Trophoblast cell (in vitro differentiated cells and primary cell): ENCODE measurements around the gene DCAF5.
A peak's percentile ranks its signal among the peaks of the same experiment; 100 is the strongest.

Source experiments
- DNase-seq, 2 donors: peaks; one replicate each; pipeline ENCODE4 v3.0.0-alpha.2; 2016
- H2AFZ ChIP-seq: 2 replicates; pipeline ENCODE4 v1.6.1; 2013; ENCODE audit warnings: low read length, moderate library complexity, mild to moderate bottlenecking; ENCODE audit not compliant: insufficient read depth, poor library complexity
- H2AK5ac ChIP-seq: 2 replicates; pipeline ENCODE4 v1.6.1; 2013; ENCODE audit warnings: mild to moderate bottlenecking, low read length
- H2BK120ac ChIP-seq: 2 replicates; pipeline ENCODE4 v1.6.1; 2013; ENCODE audit warnings: low read length, mild to moderate bottlenecking, moderate library complexity; ENCODE audit not compliant: insufficient read depth, poor library complexity
- H2BK12ac ChIP-seq: 2 replicates; pipeline ENCODE4 v1.6.1; 2013; ENCODE audit warnings: mild to moderate bottlenecking, low read length, moderate library complexity
- H2BK5ac ChIP-seq: 2 replicates; pipeline ENCODE4 v1.6.1; 2013; ENCODE audit warnings: low read length, low read depth, moderate library complexity, mild to moderate bottlenecking; ENCODE audit not compliant: poor library complexity
- H3K14ac ChIP-seq: 2 replicates; pipeline ENCODE4 v1.6.1; 2013; ENCODE audit warnings: mild to moderate bottlenecking, low read length
- H3K18ac ChIP-seq: 2 replicates; pipeline ENCODE4 v1.6.1; 2013; ENCODE audit warnings: mild to moderate bottlenecking, low read length
- H3K23ac ChIP-seq: 2 replicates; pipeline ENCODE4 v1.6.1; 2013; ENCODE audit warnings: low read length
- H3K27ac ChIP-seq: 2 replicates; pipeline ENCODE4 v1.5.1; 2013; ENCODE audit warnings: low read depth, mild to moderate bottlenecking, inconsistent platforms, low read length, moderate library complexity
- H3K27me3 ChIP-seq: 2 replicates; pipeline ENCODE4 v1.6.1; 2013; ENCODE audit warnings: inconsistent platforms, mild to moderate bottlenecking, low read length, moderate library complexity; ENCODE audit not compliant: insufficient read depth
- H3K36me3 ChIP-seq, 2 experiments: 1 replicate in 1 of 2; 2 replicates in 1 of 2; pipeline ENCODE4 v1.6.1; 2013; ENCODE audit warnings: low read length in 2 of 2, mild to moderate bottlenecking in 2 of 2, moderate library complexity in 1 of 2; ENCODE audit not compliant: insufficient read depth in 2 of 2, control insufficient read depth in 1 of 2
- H3K4ac ChIP-seq: 2 replicates; pipeline ENCODE4 v1.6.1; 2013; ENCODE audit warnings: low read depth, mild to moderate bottlenecking, low read length, moderate library complexity
- H3K4me1 ChIP-seq, 2 experiments: 1 replicate in 1 of 2; 2 replicates in 1 of 2; pipeline ENCODE4 v1.6.1; 2013; ENCODE audit warnings: low read length in 2 of 2, mild to moderate bottlenecking in 2 of 2, moderate library complexity in 1 of 2; ENCODE audit not compliant: insufficient read depth in 2 of 2, control insufficient read depth in 1 of 2
- H3K4me2 ChIP-seq: 2 replicates; pipeline ENCODE4 v1.6.1; 2013; ENCODE audit warnings: inconsistent platforms, mild to moderate bottlenecking, low read length, moderate library complexity
- H3K4me3 ChIP-seq: 2 replicates; pipeline ENCODE4 v1.5.1; 2013; ENCODE audit warnings: mild to moderate bottlenecking, low read depth, low read length, inconsistent platforms
- H3K79me1 ChIP-seq: one replicate; pipeline ENCODE4 v1.6.1; 2013; ENCODE audit warnings: low read length
- H3K79me2 ChIP-seq: 2 replicates; pipeline ENCODE4 v1.6.1; 2013; ENCODE audit warnings: low read length, mild to moderate bottlenecking; ENCODE audit not compliant: control insufficient read depth, insufficient read depth, poor library complexity
- H3K9ac ChIP-seq: 2 replicates; pipeline ENCODE4 v1.6.1; 2013; ENCODE audit warnings: mild to moderate bottlenecking, low read length
- H3K9me3 ChIP-seq: 2 replicates; pipeline ENCODE4 v1.6.1; 2013; ENCODE audit warnings: low read depth, mild to moderate bottlenecking, control low read depth, inconsistent platforms, low read length; ENCODE audit not compliant: insufficient read depth
- H4K12ac ChIP-seq: 2 replicates; pipeline ENCODE4 v1.6.1; 2013; ENCODE audit warnings: low read depth, mild to moderate bottlenecking, low read length, moderate library complexity
- H4K8ac ChIP-seq: 2 replicates; pipeline ENCODE4 v1.6.1; 2013; ENCODE audit warnings: low read depth, mild to moderate bottlenecking, low read length, moderate library complexity
- H4K91ac ChIP-seq: one replicate; pipeline ENCODE4 v1.6.1; 2013; ENCODE audit warnings: low read depth, mild to moderate bottlenecking, low read length, moderate library complexity
- WGBS: extraction: QIAGEN DNeasy Blood & Tissue Kit; methylation state at CpG from one replicate; pipeline ENCODE4 v1.1.7; 2013; ENCODE audit warnings: missing lambda C conversion rate; ENCODE audit not compliant: insufficient read length, insufficient coverage; ENCODE audit errors: extremely low coverage; 5-methylcytosine and 5-hydroxymethylcytosine counted together

The DCAF5 gene

GRCh38 chr14:69049675-69050074 lies 103.2 kb downstream of the DCAF5 start:
- H4K8ac ChIP-seq = peak overlapping the region; percentile 18
- peak overlapping the region; percentile 54 for H2BK120ac ChIP-seq
- H4K12ac ChIP-seq = no peak overlapping the region
- H3K9ac ChIP-seq = no peak overlapping the region
- H3K4ac ChIP-seq = peak overlapping the region; percentile 17
- no peak overlapping the region for H3K18ac ChIP-seq
- no peaks in the 10 kb centered on the region for H3K79me2 ChIP-seq
- H3K27ac ChIP-seq = peak overlapping the region; percentile 67
- no peak overlapping the region for H2AK5ac ChIP-seq
- H3K4me1 ChIP-seq = peaks cover 10 to 21% of the 10 kb centered on the region in 2 experiments
- H2AFZ ChIP-seq = no peak overlapping the region
- peak overlapping the region; percentile 54 for H2BK5ac ChIP-seq
- no peaks in the 10 kb centered on the region for H3K27me3 ChIP-seq
- no peak overlapping the region for H3K4me2 ChIP-seq
- WGBS = no CpG with 5 or more reads among the region's 2 CpGs
- peak; percentile 25 to 87 for DNase-seq
- no peak overlapping the region for H2BK12ac ChIP-seq
- H3K14ac ChIP-seq = peak overlapping the region; percentile 69
- peaks cover 13% of the 10 kb centered on the region for H3K79me1 ChIP-seq
- peak overlapping the region; percentile 63 for H4K91ac ChIP-seq
- no peaks in the 10 kb centered on the region for H3K9me3 ChIP-seq
- peaks cover 9 to 13% of the 10 kb centered on the region in 2 experiments for H3K36me3 ChIP-seq
- H3K4me3 ChIP-seq = no peak overlapping the region
- H3K23ac ChIP-seq = no peak overlapping the region

GRCh38 chr14:69048456-69048855 lies 104.5 kb downstream of the DCAF5 start:
- Histone ChIP-seq H3K27me3 (no peaks in the 10 kb centered on the region), H3K18ac (no peak overlapping the region)

GRCh38 chr14:69047255-69047654 lies 105.7 kb downstream of the DCAF5 start:
- Histone ChIP-seq H3K27ac (no peak overlapping the region), H2BK120ac (no peak overlapping the region)

More at GRCh38 chr14:69048456-69048855, 104.5 kb downstream of the DCAF5 start:
- no peak overlapping the region for H2BK120ac ChIP-seq
- H2AK5ac ChIP-seq = no peak overlapping the region
- H3K9me3 ChIP-seq = no peaks in the 10 kb centered on the region
- no peak overlapping the region for H3K9ac ChIP-seq
- DNase-seq = no peak
- no peak overlapping the region for H3K27ac ChIP-seq
- peaks cover 21 to 33% of the 10 kb centered on the region in 2 experiments for H3K4me1 ChIP-seq
- no peak overlapping the region for H3K4ac ChIP-seq
- H4K91ac ChIP-seq = no peak overlapping the region
- no peak overlapping the region for H2AFZ ChIP-seq
- H3K36me3 ChIP-seq = peaks cover 0 to 3% of the 10 kb centered on the region in 2 experiments
- H3K79me1 ChIP-seq = peaks cover 13% of the 10 kb centered on the region
- no peak overlapping the region for H2BK12ac ChIP-seq
- no peak overlapping the region for H3K23ac ChIP-seq
- WGBS = no CpG with 5 or more reads among the region's 3 CpGs
- H4K12ac ChIP-seq = no peak overlapping the region
- no peak overlapping the region for H4K8ac ChIP-seq
- no peak overlapping the region for H3K14ac ChIP-seq
- H3K4me2 ChIP-seq = no peak overlapping the region
- no peaks in the 10 kb centered on the region for H3K79me2 ChIP-seq
- no peak overlapping the region for H3K4me3 ChIP-seq
- H2BK5ac ChIP-seq = no peak overlapping the region

GRCh38 chr14:69046476-69046860 lies 106.5 kb downstream of the DCAF5 start:
- Histone ChIP-seq H3K27ac (no peak overlapping the region), H3K27me3 (no peaks in the 10 kb centered on the region)

More at GRCh38 chr14:69047255-69047654, 105.7 kb downstream of the DCAF5 start:
- Histone ChIP-seq H3K27me3 (no peaks in the 10 kb centered on the region), H4K12ac (no peak overlapping the region), H3K18ac (no peak overlapping the region), H3K9me3 (no peaks in the 10 kb centered on the region), H3K23ac (no peak overlapping the region), H3K79me1 (peaks cover 11% of the 10 kb centered on the region), H3K14ac (no peak overlapping the region), H3K36me3 (no peaks in the 10 kb centered on the region), H3K4me1 (peaks cover 17 to 33% of the 10 kb centered on the region in 2 experiments), H3K9ac (no peak overlapping the region), H3K79me2 (no peaks in the 10 kb centered on the region), H2AK5ac (no peak overlapping the region), H3K4me2 (no peak overlapping the region), H2BK5ac (no peak overlapping the region), H2AFZ (no peak overlapping the region), H4K8ac (no peak overlapping the region), H4K91ac (no peak overlapping the region), H2BK12ac (no peak overlapping the region), H3K4me3 (no peak overlapping the region), H3K4ac (no peak overlapping the region)
- DNase-seq = no peak
- WGBS = no CpG with 5 or more reads among the region's 1 CpG

More at GRCh38 chr14:69046476-69046860, 106.5 kb downstream of the DCAF5 start:
- Histone ChIP-seq H3K79me2 (no peaks in the 10 kb centered on the region), H3K79me1 (peaks cover 11% of the 10 kb centered on the region), H3K4me1 (peaks cover 17 to 29% of the 10 kb centered on the region in 2 experiments), H3K36me3 (no peaks in the 10 kb centered on the region), H2BK12ac (no peak overlapping the region), H3K23ac (no peak overlapping the region), H3K18ac (no peak overlapping the region), H2BK5ac (no peak overlapping the region), H2AFZ (no peak overlapping the region), H2BK120ac (no peak overlapping the region), H3K9me3 (no peaks in the 10 kb centered on the region), H3K4ac (no peak overlapping the region), H3K9ac (no peak overlapping the region), H2AK5ac (no peak overlapping the region), H3K14ac (no peak overlapping the region), H4K91ac (no peak overlapping the region), H4K12ac (no peak overlapping the region), H3K4me3 (no peak overlapping the region), H3K4me2 (no peak overlapping the region), H4K8ac (no peak overlapping the region)
- no peak for DNase-seq
- no CpG with 5 or more reads among the region's 7 CpGs for WGBS
